HG03442 (cell line): ENCODE measurements around the gene SOX4.
"Not testable (repeated sequence)": the region's sequence is repeated elsewhere in the genome, so short reads cannot be mapped to it uniquely, and the experiment has no call there.

ENCODE experiments used
- ATAC-seq: cut with Tn5 transposase; IDR thresholded peaks from one replicate; pipeline ENCODE4 v1.9.1; 2021; ENCODE audit warnings: mild to moderate bottlenecking, moderate library complexity; ENCODE audit not compliant: unreplicated experiment

The SOX4 gene

DNA sequence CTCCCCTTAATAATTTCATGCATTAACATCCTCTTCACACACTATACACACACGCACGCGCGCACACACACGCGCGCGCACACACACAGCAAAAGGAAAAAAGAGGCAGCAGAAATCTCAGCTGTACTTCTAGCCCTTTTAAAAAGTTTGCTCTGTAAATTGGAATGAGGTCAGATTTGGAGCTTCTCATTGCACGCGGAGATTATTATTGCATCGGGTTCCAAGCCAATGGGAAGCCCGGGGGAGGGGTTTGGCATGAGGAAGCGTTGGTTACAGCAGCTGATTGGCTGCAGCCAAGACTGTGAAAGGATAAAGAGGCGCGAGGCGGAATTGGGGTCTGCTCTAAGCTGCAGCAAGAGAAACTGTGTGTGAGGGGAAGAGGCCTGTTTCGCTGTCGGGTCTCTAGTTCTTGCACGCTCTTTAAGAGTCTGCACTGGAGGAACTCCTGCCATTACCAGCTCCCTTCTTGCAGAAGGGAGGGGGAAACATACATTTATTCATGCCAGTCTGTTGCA, at the start of gene SOX4:
SOX4 (plus strand) TSS at position 340 of the 515 bp plus-strand sequence. CDS start 784 bp downstream, outside the sequence.
- ATAC-seq = peak; percentile 66

DNA sequence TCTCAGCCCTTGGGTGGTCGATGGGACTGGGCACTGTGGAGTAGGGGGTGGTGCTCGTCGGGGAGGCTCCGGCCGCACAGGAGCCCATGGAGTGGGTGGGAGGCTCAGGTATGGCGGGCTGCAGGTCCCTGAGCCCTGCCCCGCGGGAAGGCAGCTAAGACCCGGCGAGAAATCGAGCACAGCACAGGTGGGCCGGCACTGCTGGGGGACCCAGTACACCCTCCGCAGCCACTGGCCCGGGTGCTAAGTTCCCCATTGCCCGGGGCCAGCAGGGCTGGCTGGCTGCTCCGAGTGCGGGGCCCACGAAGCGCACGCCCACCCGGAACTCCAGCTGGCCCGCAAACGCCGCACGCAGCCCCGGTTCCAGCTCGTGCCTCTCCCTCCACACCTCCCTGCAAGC, 41.3 kb upstream of the SOX4 start:
- ATAC-seq = not testable (repeated sequence)

GRCh38 chr6:21554286-21554685, 39.3 kb upstream of the SOX4 start:
- no peak for ATAC-seq

DNA sequence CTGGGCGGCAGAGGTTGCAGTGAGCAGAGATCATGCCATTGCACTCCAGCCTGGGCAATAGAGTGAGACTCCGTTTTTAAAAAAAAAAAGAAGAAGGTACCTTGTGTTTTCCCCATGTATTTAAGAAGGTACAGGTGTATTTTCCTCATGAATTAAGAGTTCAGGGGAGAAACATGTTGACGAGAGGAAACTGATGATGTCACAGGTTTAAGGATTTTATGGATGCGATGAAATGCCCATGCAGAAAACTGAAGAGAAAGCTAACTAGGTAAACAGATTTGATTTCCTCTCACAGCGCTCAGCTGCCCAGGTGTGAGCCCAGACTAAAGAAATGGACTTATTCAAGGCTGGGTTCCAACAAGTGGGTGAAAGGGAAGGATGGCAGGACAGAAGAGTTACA, 38.4 kb upstream of the SOX4 start:
- ATAC-seq = no peak

DNA sequence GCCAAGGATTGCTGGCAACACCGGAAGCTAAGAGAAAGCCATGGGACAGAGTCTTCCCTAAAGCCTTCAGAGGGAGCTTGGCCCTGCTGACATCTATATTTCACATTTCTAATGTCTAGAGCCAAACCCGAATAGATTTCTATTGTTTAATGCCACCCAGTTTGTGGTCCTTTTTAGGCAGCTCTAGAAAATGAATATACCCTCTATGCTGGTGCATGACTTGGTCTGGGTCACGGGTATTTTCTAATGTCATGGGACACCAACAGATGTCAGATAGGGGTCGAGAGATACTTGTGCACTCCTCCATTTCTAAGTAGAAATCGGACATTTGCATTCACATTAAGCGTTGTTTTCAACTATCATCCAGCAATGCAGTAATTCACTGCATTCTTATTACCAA, 37.0 kb upstream of the SOX4 start:
- no peak for ATAC-seq

- ATAC-seq = no peak
Measured at GRCh38 chr6:21556968-21557721, 36.4 kb upstream of the SOX4 start.

GRCh38 chr6:21559238-21559637, 34.3 kb upstream of the SOX4 start:
- no peak for ATAC-seq

- no peak for ATAC-seq
Measured at GRCh38 chr6:21560249-21560648, 33.3 kb upstream of the SOX4 start.

- no peak for ATAC-seq
Measured at GRCh38 chr6:21565431-21565830, 28.1 kb upstream of the SOX4 start.

GRCh38 chr6:21578523-21578922, 15.0 kb upstream of the SOX4 start:
- ATAC-seq = no peak

- ATAC-seq = no peak
Measured at GRCh38 chr6:21582651-21583050, 10.9 kb upstream of the SOX4 start.

- ATAC-seq = no peak
Measured at GRCh38 chr6:21586300-21586699, 7.3 kb upstream of the SOX4 start.

- peak; percentile 7 for ATAC-seq
Measured at GRCh38 chr6:21586740-21587178, 6.8 kb upstream of the SOX4 start.

GRCh38 chr6:21587179-21587960, 6.2 kb upstream of the SOX4 start:
- peak; percentile 36 for ATAC-seq

DNA sequence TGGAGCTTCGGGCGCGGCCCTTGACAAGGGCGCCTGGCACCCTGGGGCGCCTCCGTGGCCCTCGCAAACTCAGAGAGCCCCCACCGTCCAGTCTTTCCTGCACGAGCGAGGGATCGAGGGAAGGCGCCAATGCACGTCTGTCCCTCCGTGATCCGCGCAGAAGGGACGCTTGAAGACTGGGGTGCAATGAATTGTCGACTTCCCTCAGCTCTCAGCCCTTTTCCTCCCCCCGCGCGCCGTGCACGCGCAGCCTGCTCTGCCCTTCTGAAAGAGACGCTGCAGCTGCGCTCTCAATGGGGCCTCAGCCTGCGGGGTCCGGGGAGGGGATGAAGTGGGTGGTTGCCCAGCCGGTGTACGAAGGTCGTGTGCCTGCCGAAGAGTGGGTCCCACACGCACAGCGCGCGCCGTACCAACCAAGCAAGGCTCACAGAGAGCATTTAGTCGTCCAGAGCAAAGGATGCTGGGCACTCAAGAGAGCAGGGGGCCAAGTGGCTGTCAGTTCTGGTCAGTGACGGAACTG, 5.5 kb upstream of the SOX4 start:
- ATAC-seq = peak; percentile 35

DNA sequence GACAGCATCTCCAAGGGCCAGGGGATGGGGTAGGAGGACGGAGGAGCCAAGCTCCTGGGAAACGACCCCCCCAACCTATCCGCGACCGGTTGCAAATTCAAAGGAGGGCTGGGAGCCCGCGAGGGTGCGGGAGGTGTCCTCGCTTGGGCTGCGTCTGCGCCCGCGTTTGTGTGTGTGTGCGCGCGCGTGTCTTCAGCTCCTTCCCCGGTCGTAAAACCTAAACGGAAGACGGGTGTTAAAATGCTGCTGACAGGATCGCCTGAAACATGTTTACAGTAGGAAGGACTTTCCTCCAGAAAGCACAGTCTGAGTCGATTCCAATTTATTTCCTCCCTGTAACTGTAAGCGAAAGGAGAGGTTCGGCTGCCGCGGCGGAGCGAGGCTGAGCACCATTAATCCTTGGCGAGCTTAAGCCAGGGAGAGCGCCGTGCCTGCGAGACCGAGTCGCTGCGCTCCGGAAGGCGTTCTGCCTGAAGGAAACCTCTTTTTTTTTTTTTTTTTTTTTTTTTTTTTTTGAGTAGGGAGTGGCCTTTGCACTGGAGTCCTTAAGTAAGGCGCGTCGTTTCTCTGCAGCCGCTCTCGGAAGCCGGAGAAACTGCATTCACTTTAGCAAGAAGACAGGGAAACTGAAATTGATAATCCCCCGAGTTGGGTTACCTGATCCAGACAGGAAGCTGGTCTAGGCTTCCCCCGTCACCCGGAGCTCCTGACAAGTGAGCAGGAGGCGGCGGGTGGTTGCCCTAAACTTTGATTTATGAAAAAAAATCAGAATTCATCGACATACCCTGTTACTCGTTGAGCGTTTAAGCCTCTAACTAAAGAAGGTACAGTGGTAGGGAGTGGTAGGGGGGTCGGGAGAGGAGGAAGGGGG, 4.8 kb upstream of the SOX4 start:
- peak; percentile 27 for ATAC-seq

GRCh38 chr6:21589352-21590345, 3.9 kb upstream of the SOX4 start:
- ATAC-seq = peak; percentile 25

GRCh38 chr6:21590346-21590745, 3.2 kb upstream of the SOX4 start:
- ATAC-seq = no peak

DNA sequence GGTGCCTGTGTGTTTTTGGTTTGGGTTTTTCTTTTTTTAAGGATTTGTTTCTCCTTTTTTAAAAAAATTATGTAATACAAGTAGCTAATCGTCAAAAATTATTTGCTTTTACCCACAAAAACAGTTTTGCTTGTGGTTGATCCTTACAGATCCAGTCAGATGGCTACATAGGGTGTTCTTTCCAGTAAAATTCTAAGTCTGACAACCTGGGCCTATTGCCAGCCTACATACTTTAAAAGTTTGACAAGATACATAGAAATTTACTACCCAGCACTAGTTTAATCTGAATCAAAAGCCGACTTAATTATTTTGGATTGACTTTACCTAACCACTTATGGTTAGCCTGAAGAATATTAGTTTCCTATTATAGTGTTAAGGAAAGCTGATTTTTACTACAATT, 2.1 kb upstream of the SOX4 start:
- ATAC-seq = no peak

DNA sequence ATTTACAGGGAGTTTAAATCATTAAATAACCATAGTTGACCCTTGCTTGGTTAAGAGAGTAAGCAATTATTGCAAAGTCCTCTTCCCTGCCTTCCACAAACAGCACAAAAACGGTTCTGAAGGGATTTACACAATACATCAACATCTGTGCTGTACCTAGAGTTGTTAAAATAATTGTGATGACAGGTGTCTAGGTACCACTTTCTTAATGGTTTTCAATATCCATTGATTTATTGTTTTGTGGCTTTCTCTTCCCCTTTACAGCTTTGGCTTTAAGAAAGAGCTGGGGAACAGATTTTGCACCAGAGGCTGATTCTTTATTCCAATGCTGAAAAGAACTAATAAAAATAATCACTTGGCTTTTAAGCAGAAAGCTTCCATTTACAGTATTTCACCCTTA, 598 bp upstream of the SOX4 start:
- ATAC-seq = no peak
